H1 (cell line): ENCODE measurements around the gene GARNL3. TPM values are rescaled to one million over a fixed set of nuclear protein-coding genes. Genes with fewer than 3 reads are reported as not detected.

ENCODE experiments used
- CTCF ChIA-PET: fragments of 300-600 bp; sonication (Branson Sonifier 250); formaldehyde crosslinking; loops from one replicate; lab custom pipeline; 2021; ENCODE audit not compliant: partially characterized antibody; lab: Charles Lee
- POLR2A ChIA-PET: fragments of 300-600 bp; sonication (Branson Sonifier 250); formaldehyde crosslinking; loops from one replicate; lab custom pipeline; 2021; ENCODE audit warnings: inconsistent platforms; ENCODE audit not compliant: partially characterized antibody; lab: Charles Lee
- DNase-seq, 2 experiments: peaks; one replicate each; pipeline versions ENCODE4 v3.0.0 to v3.0.0-alpha.2; 2010 to 2022; ENCODE audit warnings: low spot score in 2 of 2, low read depth in 1 of 2, mixed read lengths in 1 of 2
- FAIRE-seq: peaks from 2 replicates; lab custom pipeline; 2011; peaks lifted over from hg19 to GRCh38; lab: Jason Lieb, UNC
- H2AFZ ChIP-seq: 2 replicates; pipeline ENCODE4 v1.8.1; 2012; ENCODE audit warnings: low read length, inconsistent platforms
- H2AK5ac ChIP-seq: 2 replicates; pipeline ENCODE4 v1.6.1; 2013; ENCODE audit warnings: low read depth, low read length
- H2BK120ac ChIP-seq: replicated peaks from 2 replicates; pipeline ENCODE3; 2013; ENCODE audit warnings: low read depth, low read length, inconsistent platforms
- H2BK12ac ChIP-seq: 2 replicates; pipeline ENCODE4 v1.6.1; 2013; ENCODE audit warnings: low read depth, low read length
- H2BK15ac ChIP-seq: 2 replicates; pipeline ENCODE4 v1.6.1; 2013; ENCODE audit warnings: low read length
- H2BK20ac ChIP-seq: 2 replicates; pipeline ENCODE4 v1.6.1; 2013; ENCODE audit warnings: low read length
- H2BK5ac ChIP-seq: 2 replicates; pipeline ENCODE4 v1.6.1; 2013; ENCODE audit warnings: low read depth, low read length
- H3K14ac ChIP-seq: 2 replicates; pipeline ENCODE4 v1.6.1; 2013; ENCODE audit warnings: inconsistent platforms; ENCODE audit not compliant: insufficient read length
- H3K18ac ChIP-seq: 2 replicates; pipeline ENCODE4 v1.6.1; 2013; ENCODE audit warnings: low read length; ENCODE audit errors: extremely low read depth
- H3K23ac ChIP-seq: 2 replicates; pipeline ENCODE4 v1.6.1; 2013; ENCODE audit warnings: inconsistent platforms; ENCODE audit not compliant: insufficient read length
- H3K23me2 ChIP-seq: 2 replicates; pipeline ENCODE4 v1.6.1; 2013; ENCODE audit warnings: low read depth, low read length
- H3K27ac ChIP-seq: 2 replicates; pipeline ENCODE4 v1.6.1; 2011; ENCODE audit warnings: low read depth, low read length, inconsistent platforms
- H3K27me3 ChIP-seq, 4 experiments: replicated peaks in 1 of 4; 1 replicate in 1 of 4; 2 replicates in 3 of 4; pipeline versions ENCODE4 v1.6.1 to v1.8.1; 2011 to 2013; ENCODE audit warnings: low read length in 3 of 4, mild to moderate bottlenecking in 3 of 4, inconsistent platforms in 2 of 4, mixed read lengths in 2 of 4, moderate library complexity in 1 of 4; ENCODE audit not compliant: control insufficient read depth in 3 of 4, insufficient read depth in 3 of 4; ENCODE audit errors: extremely low read depth in 1 of 4
- H3K36me3 ChIP-seq, 4 experiments: 2 replicates each; pipeline versions ENCODE4 v1.6.1 to v1.8.1; 2011 to 2013; ENCODE audit warnings: mild to moderate bottlenecking in 4 of 4, low read length in 3 of 4, moderate library complexity in 2 of 4, control low read depth in 1 of 4, inconsistent platforms in 1 of 4; ENCODE audit not compliant: insufficient read depth in 4 of 4, control insufficient read depth in 2 of 4
- H3K4ac ChIP-seq: replicated peaks from 2 replicates; pipeline ENCODE3; 2013; ENCODE audit warnings: low read length, low read depth, mixed read lengths, inconsistent platforms; ENCODE audit not compliant: insufficient read length
- H3K4me1 ChIP-seq, 4 experiments: replicated peaks in 1 of 4; 1 replicate in 1 of 4; 2 replicates in 3 of 4; pipeline versions ENCODE4 v1.6.1 to v1.8.1; 2011 to 2013; ENCODE audit warnings: low read length in 3 of 4, inconsistent platforms in 2 of 4, mixed read lengths in 1 of 4; ENCODE audit not compliant: insufficient read depth in 4 of 4, control insufficient read depth in 3 of 4
- H3K4me2 ChIP-seq, 2 experiments: 2 replicates each; pipeline versions ENCODE4 v1.6.1 to v1.8.1; 2011 to 2013; ENCODE audit warnings: low read depth in 2 of 2, low read length in 2 of 2, control low read depth in 1 of 2, inconsistent platforms in 1 of 2, mild to moderate bottlenecking in 1 of 2; ENCODE audit not compliant: insufficient read depth in 1 of 2
- H3K4me3 ChIP-seq, 4 experiments: fragments of 200-600, 300-600 bp in 1 of 4; sonication (generic), shearing (Covaris generic), sonication (Bioruptor Twin) in 1 of 4; 2 replicates each; pipeline versions ENCODE4 v1.5.1 to v1.8.1; 2011 to 2016; ENCODE audit warnings: low read length in 4 of 4, low read depth in 3 of 4, control low read depth in 2 of 4, inconsistent platforms in 2 of 4, mild to moderate bottlenecking in 2 of 4, mixed read lengths in 1 of 4, moderate library complexity in 1 of 4; ENCODE audit not compliant: insufficient read depth in 2 of 4; ENCODE audit errors: extremely low read depth in 1 of 4
- H3K56ac ChIP-seq: replicated peaks from 2 replicates; pipeline ENCODE3; 2013; ENCODE audit warnings: low read depth, mild to moderate bottlenecking, mixed read lengths, low read length, inconsistent platforms; ENCODE audit not compliant: insufficient read length
- H3K79me1 ChIP-seq: 2 replicates; pipeline ENCODE4 v1.6.1; 2013; ENCODE audit warnings: low read depth, low read length, control low read depth
- H3K79me2 ChIP-seq, 2 experiments: 2 replicates each; pipeline versions ENCODE4 v1.6.1 to v1.8.1; 2012 to 2013; ENCODE audit warnings: low read length in 2 of 2, mild to moderate bottlenecking in 2 of 2, inconsistent platforms in 1 of 2; ENCODE audit not compliant: insufficient read depth in 2 of 2, control insufficient read depth in 1 of 2
- H3K9ac ChIP-seq, 4 experiments: replicated peaks in 1 of 4; 1 replicate in 1 of 4; 2 replicates in 3 of 4; pipeline versions ENCODE4 v1.6.1 to v1.8.1; 2011 to 2013; ENCODE audit warnings: low read depth in 3 of 4, low read length in 3 of 4, control low read depth in 2 of 4, mild to moderate bottlenecking in 2 of 4, moderate library complexity in 2 of 4, inconsistent platforms in 1 of 4; ENCODE audit errors: extremely low read depth in 1 of 4
- H3K9me3 ChIP-seq, 2 experiments: 2 replicates each; pipeline versions ENCODE4 v1.6.1 to v1.8.1; 2012 to 2013; ENCODE audit warnings: mild to moderate bottlenecking in 2 of 2, moderate library complexity in 2 of 2, control low read depth in 1 of 2, inconsistent platforms in 1 of 2, low read depth in 1 of 2, low read length in 1 of 2, mixed read lengths in 1 of 2; ENCODE audit not compliant: insufficient read depth in 2 of 2
- H4K20me1 ChIP-seq, 2 experiments: replicated peaks in 1 of 2; 2 replicates each; pipeline versions ENCODE3 to v1.8.1; 2011 to 2013; ENCODE audit warnings: inconsistent platforms in 2 of 2, low read length in 2 of 2, mild to moderate bottlenecking in 1 of 2; ENCODE audit not compliant: insufficient read depth in 2 of 2, control insufficient read depth in 1 of 2
- H4K5ac ChIP-seq: 2 replicates; pipeline ENCODE4 v1.6.1; 2013; ENCODE audit warnings: low read length, low read depth, mixed read lengths, inconsistent platforms; ENCODE audit not compliant: insufficient read length
- H4K8ac ChIP-seq: 2 replicates; pipeline ENCODE4 v1.8.0; 2013; ENCODE audit warnings: mild to moderate bottlenecking, moderate library complexity, low read length, inconsistent platforms; ENCODE audit not compliant: insufficient read depth; ENCODE audit errors: extremely low read depth
- H4K91ac ChIP-seq: replicated peaks from 2 replicates; pipeline ENCODE3; 2013; ENCODE audit warnings: low read length, mixed read lengths, inconsistent platforms; ENCODE audit not compliant: insufficient read length
- ATF2 ChIP-seq: IDR thresholded peaks from 2 replicates; pipeline ENCODE4 v1.6.1; 2012; ENCODE audit warnings: low read length, inconsistent platforms
- CBX8 ChIP-seq: fragments of 300-800, 300-1000 bp; sonication (generic); IDR thresholded peaks from 2 replicates; pipeline ENCODE4 v1.7.1; 2016; ENCODE audit warnings: low read depth, low read length, borderline replicate concordance
- CEBPB ChIP-seq: IDR thresholded peaks from 2 replicates; pipeline ENCODE4 v1.6.1; 2012; ENCODE audit warnings: low read depth, low read length
- JUN ChIP-seq: IDR thresholded peaks from 2 replicates; pipeline ENCODE4 v1.6.1; 2011; ENCODE audit warnings: low read depth, mild to moderate bottlenecking, improper control_type of control experiment, low read length
- KDM4A ChIP-seq: IDR thresholded peaks from one replicate; pipeline ENCODE4 v1.7.1; 2012; ENCODE audit warnings: low read depth, mild to moderate bottlenecking, moderate library complexity, low read length, inconsistent platforms; ENCODE audit not compliant: severe bottlenecking
- MAX ChIP-seq: IDR thresholded peaks from 2 replicates; pipeline ENCODE4 v1.6.1; 2012; ENCODE audit warnings: inconsistent platforms
- NANOG ChIP-seq: IDR thresholded peaks from 2 replicates; pipeline ENCODE4 v1.6.1; 2011; ENCODE audit warnings: low read length, low read depth, mild to moderate bottlenecking, inconsistent platforms; ENCODE audit not compliant: insufficient read depth, poor library complexity, severe bottlenecking
- PHF8 ChIP-seq: fragments of 200-600 bp; sonication (generic); conservative IDR thresholded peaks from 2 replicates; pipeline ENCODE4 v1.7.1; 2012; ENCODE audit warnings: low read depth, mild to moderate bottlenecking, inconsistent platforms, low read length, moderate library complexity
- POLR2AphosphoS5 ChIP-seq: IDR thresholded peaks from 2 replicates; pipeline ENCODE4 v1.6.1; 2011; ENCODE audit warnings: low read depth, low read length
- RBBP5 ChIP-seq: IDR thresholded peaks from 2 replicates; pipeline ENCODE4 v1.7.1; 2012; ENCODE audit warnings: low read depth, mild to moderate bottlenecking, inconsistent platforms, low read length, moderate library complexity, borderline replicate concordance
- TAF7 ChIP-seq: optimal IDR thresholded peaks from 2 replicates; pipeline ENCODE3; 2011; ENCODE audit warnings: low read depth, mild to moderate bottlenecking, inconsistent platforms, low read length, moderate library complexity, borderline replicate concordance
- YY1 ChIP-seq: IDR thresholded peaks from 2 replicates; pipeline ENCODE4 v1.6.1; 2011; ENCODE audit warnings: low read depth, mild to moderate bottlenecking, low read length
- WGBS, 2 experiments: shearing (Covaris generic) in 1 of 2; methylation state at CpG; one replicate each; pipeline versions ENCODE4 v1.1.6 to v1.1.7; 2013 to 2015; ENCODE audit warnings: low lambda C conversion rate in 2 of 2, mixed read lengths in 2 of 2, inconsistent platforms in 1 of 2, low coverage in 1 of 2, missing lambda C conversion rate in 1 of 2; ENCODE audit not compliant: insufficient replicate concordance in 2 of 2, insufficient coverage in 1 of 2, insufficient read length in 1 of 2; ENCODE audit errors: extremely low coverage in 1 of 2, missing lambda C conversion rate in 1 of 2; 5-methylcytosine and 5-hydroxymethylcytosine counted together
- polyA plus RNA-seq, 7 experiments: library from polyadenylated mRNA; depleted of rRNA in 3 of 7; stranded (reverse) in 5 of 7; unstranded in 2 of 7; fragments of >200 nt in 5 of 7; fragments of 200-250 nt in 2 of 7; gene quantifications; 1 replicate in 5 of 7; 2 replicates in 1 of 7; 4 replicates in 1 of 7; pipeline versions ENCODE4 v1.2.1 to v1.2.3, GENCODE V29; 2011 to 2013; ENCODE audit warnings: missing spikeins in 2 of 7, mixed read lengths in 2 of 7
- total RNA-seq: library from RNA; stranded (reverse); fragmentation: NEBNext Ultra II Directional; extraction: Animal tissue kit (Norgen Biotek cat#: 25700); gene quantifications from 2 replicates; pipeline ENCODE4 v1.2.1, GENCODE V29; 2021

Gene GARNL3
- total and polyA plus RNA-seq, 2 of the 8 experiments (the other 6 are each of a cell fraction or from before 2014, with no cell fraction given), result 6.5 to 18.3 TPM

GRCh38 chr9:127263237-127263636, 1.3 kb upstream of the GARNL3 start:
- POLR2A ChIA-PET, result no interaction called here
- Histone ChIP-seq H3K79me2 (no peaks in the 10 kb centered on the region), H2BK120ac (no peak overlapping the region), H2BK12ac (no peak overlapping the region), H2AFZ (no peak overlapping the region), H3K79me1 (no peaks in the 10 kb centered on the region), H3K27me3 (no peaks in the 10 kb centered on the region), H2AK5ac (no peak overlapping the region), H3K4me2 (no peak overlapping the region), H3K23ac (no peak overlapping the region), H3K23me2 (no peaks in the 10 kb centered on the region), H3K56ac (no peak overlapping the region), H4K91ac (no peak overlapping the region), H3K14ac (no peak overlapping the region), H3K9ac (no peak overlapping the region), H3K36me3 (no peaks in the 10 kb centered on the region), H3K4me3 (no peak overlapping the region), H3K4me1 (peaks cover 0 to 6% (median 0%) of the 10 kb centered on the region in 4 experiments; a peak in 3 of 7 replicates), H4K8ac (no peak overlapping the region), H2BK5ac (no peak overlapping the region), H3K4ac (no peak overlapping the region), H3K18ac (no peak overlapping the region), H3K9me3 (no peaks in the 10 kb centered on the region), H4K5ac (no peak overlapping the region), H2BK15ac (no peak overlapping the region), H4K20me1 (no peaks in the 10 kb centered on the region), H3K27ac (no peak overlapping the region), H2BK20ac (no peak overlapping the region)
- CTCF ChIA-PET, result interaction anchor here (0.6 to 1.9 kb wide), 8 partner anchors 14 to 103 kb away, joined by 3 to 6 read pairs (median 4); no protein-coding TSS in a partner anchor
- 89% methylated on average over 9 of the region's 9 CpGs; no CpG with 5 or more reads in 1 of the 2 experiments for WGBS, 2 experiments
- no peak for FAIRE-seq
- TF ChIP-seq TAF7, result no peak
- no peak for TF ChIP-seq ATF2
- TF ChIP-seq RBBP5, result no peak
- TF ChIP-seq POLR2AphosphoS5, result no peak
- no peak for TF ChIP-seq NANOG
- no peak for TF ChIP-seq MAX
- TF ChIP-seq CEBPB, result no peak
- TF ChIP-seq JUN, result no peak
- TF ChIP-seq KDM4A, result no peak
- TF ChIP-seq PHF8, result no peak
- no peak for TF ChIP-seq CBX8
- no peak for TF ChIP-seq YY1
- DNase-seq, result no peak
